B cell (primary cell): ENCODE data around the gene RGS11. TPM values are rescaled to one million over a fixed set of nuclear protein-coding genes. Genes with fewer than 3 reads are reported as not detected.
"Not testable (repeated sequence)": the region's sequence is repeated elsewhere in the genome, so short reads cannot be mapped to it uniquely, and the experiment has no call there.

Experiments used
- ATAC-seq: fragments of 200-7000 bp; cut with Tn5 transposase; one replicate; pipeline ENCODE4 v1.10.0; 2021; ENCODE audit warnings: low read depth, mild to moderate bottlenecking, moderate number of reproducible peaks, moderate library complexity
- CTCF ChIA-PET: fragments of 350-600 bp; sonication (Branson Sonifier 250); formaldehyde crosslinking; loops from one replicate; lab custom pipeline; 2021; ENCODE audit warnings: antibody characterized with exemption, inconsistent platforms; lab: Charles Lee
- POLR2A ChIA-PET: fragments of 350-600 bp; sonication (Branson Sonifier 250); formaldehyde crosslinking; loops from one replicate; lab custom pipeline; 2021; ENCODE audit warnings: antibody characterized with exemption; lab: Charles Lee
- DNase-seq: peaks from one replicate; pipeline ENCODE4 v3.0.0; 2013
- H2AFZ ChIP-seq: 2 replicates; pipeline ENCODE4 v1.6.1; 2012; ENCODE audit warnings: mild to moderate bottlenecking, low read depth, low read length; ENCODE audit not compliant: insufficient read depth, poor library complexity, severe bottlenecking
- H3K27ac ChIP-seq, 2 donors: 1 replicate in 1 of 2; 2 replicates in 1 of 2; pipeline ENCODE4 v1.5.1; 2012 to 2013; ENCODE audit warnings: low read length in 2 of 2, mild to moderate bottlenecking in 2 of 2, moderate library complexity in 1 of 2
- H3K27me3 ChIP-seq, 4 experiments: fragments of 200-600 bp in 1 of 4; sonication (generic) in 1 of 4; replicated peaks in 1 of 4; 1 replicate in 2 of 4; 2 replicates in 2 of 4; pipeline versions ENCODE4 v1.6.1 to v1.7.0; 2013 to 2016; ENCODE audit warnings: low read length in 3 of 4, mild to moderate bottlenecking in 2 of 4, mixed read lengths in 1 of 4, moderate library complexity in 1 of 4; ENCODE audit not compliant: insufficient read depth in 4 of 4, control insufficient read depth in 3 of 4; ENCODE audit errors: control extremely low read depth in 1 of 4
- H3K36me3 ChIP-seq, 2 experiments: replicated peaks in 1 of 2; 1 replicate in 1 of 2; 2 replicates in 1 of 2; pipeline versions ENCODE4 v1.6.1 to v1.7.1; 2013; ENCODE audit warnings: low read length in 1 of 2; ENCODE audit not compliant: insufficient read depth in 2 of 2, control insufficient read depth in 1 of 2; ENCODE audit errors: control extremely low read depth in 1 of 2, extremely low read depth in 1 of 2
- H3K4me1 ChIP-seq, 2 donors: fragments of 200-600 bp in 1 of 2; sonication (generic) in 1 of 2; 1 replicate in 1 of 2; 2 replicates in 1 of 2; pipeline versions ENCODE4 v1.5.1 to v1.6.1; 2013 to 2017; ENCODE audit warnings: low read length in 2 of 2; ENCODE audit not compliant: control insufficient read depth in 2 of 2, insufficient read depth in 2 of 2
- H3K4me2 ChIP-seq: replicated peaks from 2 replicates; pipeline ENCODE3; 2012; ENCODE audit warnings: mild to moderate bottlenecking, low read depth, low read length; ENCODE audit not compliant: poor library complexity, severe bottlenecking
- H3K4me3 ChIP-seq, 5 experiments: fragments of 200-600 bp in 1 of 5; sonication (generic) in 1 of 5; 1 replicate in 3 of 5; 2 replicates in 2 of 5; pipeline versions ENCODE4 v1.5.1 to v1.7.0; 2011 to 2016; ENCODE audit warnings: low read length in 4 of 5, mild to moderate bottlenecking in 4 of 5, low read depth in 2 of 5, control low read depth in 1 of 5, moderate library complexity in 1 of 5; ENCODE audit not compliant: insufficient read depth in 1 of 5; ENCODE audit errors: control extremely low read depth in 1 of 5, extremely low read depth in 1 of 5
- H3K79me2 ChIP-seq: fragments of 200-600 bp; sonication (generic); one replicate; pipeline ENCODE4 v1.6.0; 2016; ENCODE audit warnings: low read length; ENCODE audit not compliant: control insufficient read depth, insufficient read depth
- H3K9ac ChIP-seq: fragments of 200-600 bp; sonication (generic); 2 replicates; pipeline ENCODE4 v1.6.1; 2017; ENCODE audit warnings: mild to moderate bottlenecking, low read length, moderate library complexity
- H3K9me3 ChIP-seq, 3 donors: one replicate each; pipeline versions ENCODE4 v1.6.1 to v1.7.1; 2013; ENCODE audit warnings: low read length in 2 of 3; ENCODE audit not compliant: control insufficient read depth in 2 of 3, insufficient read depth in 1 of 3; ENCODE audit errors: control extremely low read depth in 1 of 3
- H4K20me1 ChIP-seq: 2 replicates; pipeline ENCODE4 v1.6.0; 2012; ENCODE audit warnings: mild to moderate bottlenecking, low read length; ENCODE audit not compliant: insufficient read depth, control insufficient read depth, poor library complexity, severe bottlenecking
- H3K27ac Mint-ChIP-seq: one replicate; pipeline ENCODE4 v1.8.0; 2021; ENCODE audit warnings: mixed read lengths
- H3K27me3 Mint-ChIP-seq: one replicate; pipeline ENCODE4 v1.8.0; 2021; ENCODE audit warnings: mixed read lengths
- H3K4me1 Mint-ChIP-seq: one replicate; pipeline ENCODE4 v1.8.0; 2021; ENCODE audit warnings: mixed read lengths
- H3K4me3 Mint-ChIP-seq: one replicate; pipeline ENCODE4 v1.8.0; 2021; ENCODE audit warnings: mixed read lengths
- H3K9me3 Mint-ChIP-seq: one replicate; pipeline ENCODE4 v1.8.0; 2022; ENCODE audit warnings: mixed read lengths; ENCODE audit not compliant: insufficient read depth
- EZH2 ChIP-seq: IDR thresholded peaks from 2 replicates; pipeline ENCODE4 v1.6.1; 2012; ENCODE audit warnings: borderline replicate concordance, low read depth, mild to moderate bottlenecking, moderate library complexity, low read length; ENCODE audit not compliant: insufficient read depth, poor library complexity, severe bottlenecking
- WGBS: methylation state at CpG from one replicate; pipeline ENCODE4 v1.1.5; 2013; ENCODE audit warnings: missing lambda C conversion rate; ENCODE audit not compliant: insufficient coverage; 5-methylcytosine and 5-hydroxymethylcytosine counted together
- intact Hi-C: fragments of 100-400 bp; cut with micrococcal nuclease; formaldehyde crosslinking; loops from one replicate; pipeline ENCODE4 v1.10.0; 2022
- polyA plus RNA-seq: library from polyadenylated mRNA; depleted of rRNA; stranded (reverse); fragments of >200 nt; gene quantifications from 2 replicates; pipeline ENCODE4 v1.2.3, GENCODE V29; 2012
- total RNA-seq, 2 donors: library from RNA; stranded (reverse); fragments of 120-200 nt in 1 of 2; gene quantifications; 1 replicate in 1 of 2; 2 replicates in 1 of 2; pipeline versions ENCODE4 v1.2.3 to v1.2.4, GENCODE V29; 2013 to 2022
- TF ChIP-seq, protein P1 (sequence below): fragments of 200-600 bp; IDR thresholded peaks from one replicate; pipeline ENCODE4 v1.8.0; 2022; ENCODE audit warnings: antibody characterized with exemption, mild to moderate bottlenecking

Gene RGS11
- total and polyA plus RNA-seq, 2 donors (not counting 1 experiment from before 2014, with no cell fraction given): 0.39 TPM; not detected in 1

DNA sequence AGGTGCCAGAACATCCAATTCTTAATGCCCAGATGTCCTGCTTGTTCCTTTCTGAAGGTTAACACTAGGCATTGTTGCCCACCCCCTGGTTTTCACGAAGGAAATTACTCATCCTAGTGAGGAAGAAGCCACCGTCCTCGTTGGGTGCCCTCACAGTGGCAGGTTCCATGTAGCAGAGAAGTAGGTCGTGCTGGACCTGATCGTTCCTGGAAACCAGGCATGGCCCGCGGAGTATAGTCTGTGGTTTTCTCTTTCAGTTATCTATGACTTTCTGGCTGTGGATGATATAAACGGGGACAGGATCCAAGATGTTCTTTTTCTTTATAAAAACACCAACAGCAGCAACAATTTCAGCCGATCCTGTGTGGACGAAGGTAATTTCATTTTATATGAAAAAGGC lies 16.5 kb downstream of the RGS11 start:
- DNase-seq: no peak
- H3K27ac Mint-ChIP-seq: no peak overlapping the region
- CTCF ChIA-PET: no interaction called here

DNA sequence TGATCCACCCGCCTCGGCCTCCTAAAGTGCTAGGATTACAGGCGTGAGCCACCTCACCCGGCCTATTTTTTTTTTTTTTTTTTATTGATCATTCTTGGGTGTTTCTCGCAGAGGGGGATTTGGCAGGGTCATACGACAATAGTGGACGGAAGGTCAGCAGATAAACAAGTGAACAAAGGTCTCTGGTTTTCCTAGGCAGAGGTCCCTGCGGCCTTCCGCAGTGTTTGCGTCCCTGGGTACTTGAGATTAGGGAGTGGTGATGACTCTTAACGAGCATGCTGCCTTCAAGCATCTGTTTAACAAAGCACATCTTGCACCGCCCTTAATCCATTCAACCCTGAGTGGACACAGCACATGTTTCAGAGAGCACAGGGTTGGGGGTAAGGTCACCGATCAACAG lies 17.7 kb downstream of the RGS11 start:
- ATAC-seq, H2AFZ ChIP-seq, CTCF ChIA-PET, DNase-seq, H3K4me1 ChIP-seq, H3K79me2 ChIP-seq, H3K27me3 Mint-ChIP-seq, H4K20me1 ChIP-seq, H3K4me3 Mint-ChIP-seq, H3K27ac ChIP-seq, H3K9me3 Mint-ChIP-seq, H3K4me2 ChIP-seq, H3K9ac ChIP-seq, H3K27ac Mint-ChIP-seq, H3K9me3 ChIP-seq, H3K4me3 ChIP-seq, intact Hi-C loops, H3K4me1 Mint-ChIP-seq, H3K27me3 ChIP-seq, POLR2A ChIA-PET: not testable (repeated sequence)
- 93% methylated on average over 3 of the region's 13 CpGs for WGBS
- peaks cover 0 to 49% of the 10 kb centered on the region in 2 experiments for H3K36me3 ChIP-seq

More for the DNA sequence above, 16.5 kb downstream of the RGS11 start:
- TF ChIP-seq, protein P1, sequence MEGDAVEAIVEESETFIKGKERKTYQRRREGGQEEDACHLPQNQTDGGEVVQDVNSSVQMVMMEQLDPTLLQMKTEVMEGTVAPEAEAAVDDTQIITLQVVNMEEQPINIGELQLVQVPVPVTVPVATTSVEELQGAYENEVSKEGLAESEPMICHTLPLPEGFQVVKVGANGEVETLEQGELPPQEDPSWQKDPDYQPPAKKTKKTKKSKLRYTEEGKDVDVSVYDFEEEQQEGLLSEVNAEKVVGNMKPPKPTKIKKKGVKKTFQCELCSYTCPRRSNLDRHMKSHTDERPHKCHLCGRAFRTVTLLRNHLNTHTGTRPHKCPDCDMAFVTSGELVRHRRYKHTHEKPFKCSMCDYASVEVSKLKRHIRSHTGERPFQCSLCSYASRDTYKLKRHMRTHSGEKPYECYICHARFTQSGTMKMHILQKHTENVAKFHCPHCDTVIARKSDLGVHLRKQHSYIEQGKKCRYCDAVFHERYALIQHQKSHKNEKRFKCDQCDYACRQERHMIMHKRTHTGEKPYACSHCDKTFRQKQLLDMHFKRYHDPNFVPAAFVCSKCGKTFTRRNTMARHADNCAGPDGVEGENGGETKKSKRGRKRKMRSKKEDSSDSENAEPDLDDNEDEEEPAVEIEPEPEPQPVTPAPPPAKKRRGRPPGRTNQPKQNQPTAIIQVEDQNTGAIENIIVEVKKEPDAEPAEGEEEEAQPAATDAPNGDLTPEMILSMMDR: no peak
- TF ChIP-seq EZH2: no peak
- no peak overlapping the region for H3K9ac ChIP-seq
- no peaks in the 10 kb centered on the region for H3K4me1 Mint-ChIP-seq
- WGBS: 85% methylated on average over 4 of the region's 10 CpGs
- peaks cover 0 to 46% of the 10 kb centered on the region in 2 experiments for H3K36me3 ChIP-seq
- no peak overlapping the region for H3K4me2 ChIP-seq
- no peak for ATAC-seq
- no peaks in the 10 kb centered on the region for H3K27me3 ChIP-seq
- H3K9me3 Mint-ChIP-seq: no peaks in the 10 kb centered on the region
- H4K20me1 ChIP-seq: no peaks in the 10 kb centered on the region
- H3K79me2 ChIP-seq: no peaks in the 10 kb centered on the region
- no peak overlapping the region for H3K4me3 ChIP-seq
- no peaks in the 10 kb centered on the region for H3K4me1 ChIP-seq
- H3K27ac ChIP-seq: no peak overlapping the region
- no peak overlapping the region for H2AFZ ChIP-seq
- intact Hi-C loops: no loop called here
- POLR2A ChIA-PET: no interaction called here
- H3K9me3 ChIP-seq: no peaks in the 10 kb centered on the region
- no peak overlapping the region for H3K4me3 Mint-ChIP-seq
- H3K27me3 Mint-ChIP-seq: no peaks in the 10 kb centered on the region
